HG02981 (cell line): ENCODE measurements around the gene AHCY.
"Not testable (repeated sequence)": the region's sequence is repeated elsewhere in the genome, so short reads cannot be mapped to it uniquely, and the experiment has no call there.

ENCODE experiments used
- ATAC-seq: cut with Tn5 transposase; IDR thresholded peaks from one replicate; pipeline ENCODE4 v1.9.1; 2021; ENCODE audit warnings: mild to moderate bottlenecking, moderate library complexity; ENCODE audit not compliant: unreplicated experiment

The AHCY gene

GRCh38 chr20:34302723-34303533 is at the start of gene AHCY:
AHCY (minus strand) TSS chr20:34303355; CDS start chr20:34303270, 85 bp downstream.
- peak; percentile 88 for ATAC-seq

DNA sequence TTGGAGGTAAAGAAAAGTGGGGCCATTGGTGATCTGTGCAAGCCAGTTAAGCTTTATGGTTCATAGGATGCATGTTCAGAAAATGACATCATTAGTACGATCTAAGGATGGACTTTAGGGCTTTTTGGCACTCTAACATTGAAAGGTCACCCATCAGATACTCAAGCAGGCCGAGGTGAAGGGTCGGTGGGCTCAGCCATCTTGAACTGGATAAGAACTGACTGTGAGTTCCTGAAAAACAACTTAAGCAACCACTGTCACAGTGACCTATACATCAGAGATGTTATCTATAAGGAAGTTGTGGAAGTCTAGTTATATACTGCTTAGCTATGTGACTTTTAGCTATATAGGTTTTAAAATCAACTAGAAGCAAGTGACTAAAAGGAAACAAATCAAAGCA is 46.9 kb upstream of the AHCY start:
- no peak for ATAC-seq

DNA sequence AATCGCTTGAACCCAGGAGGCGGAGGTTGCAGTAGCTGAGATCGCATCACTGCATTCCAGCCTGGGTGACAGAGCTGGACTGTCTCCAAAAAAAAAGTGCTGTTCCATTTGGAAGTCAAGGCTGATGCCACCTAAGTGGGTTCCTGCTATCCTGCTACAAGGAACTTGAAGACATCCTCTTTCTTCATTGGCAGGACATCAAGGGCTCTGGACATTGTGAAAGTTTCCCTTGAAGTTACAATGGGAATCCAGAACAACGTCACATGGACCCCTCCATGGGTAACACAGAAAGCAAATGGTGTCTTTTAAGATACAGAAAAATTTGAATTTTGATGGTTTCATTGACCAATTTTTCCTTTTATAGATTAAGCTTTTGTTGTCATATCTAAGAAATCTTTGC is 44.4 kb upstream of the AHCY start:
- no peak for ATAC-seq

GRCh38 chr20:34346533-34346865 is 43.3 kb upstream of the AHCY start:
- ATAC-seq = not testable (repeated sequence)

DNA sequence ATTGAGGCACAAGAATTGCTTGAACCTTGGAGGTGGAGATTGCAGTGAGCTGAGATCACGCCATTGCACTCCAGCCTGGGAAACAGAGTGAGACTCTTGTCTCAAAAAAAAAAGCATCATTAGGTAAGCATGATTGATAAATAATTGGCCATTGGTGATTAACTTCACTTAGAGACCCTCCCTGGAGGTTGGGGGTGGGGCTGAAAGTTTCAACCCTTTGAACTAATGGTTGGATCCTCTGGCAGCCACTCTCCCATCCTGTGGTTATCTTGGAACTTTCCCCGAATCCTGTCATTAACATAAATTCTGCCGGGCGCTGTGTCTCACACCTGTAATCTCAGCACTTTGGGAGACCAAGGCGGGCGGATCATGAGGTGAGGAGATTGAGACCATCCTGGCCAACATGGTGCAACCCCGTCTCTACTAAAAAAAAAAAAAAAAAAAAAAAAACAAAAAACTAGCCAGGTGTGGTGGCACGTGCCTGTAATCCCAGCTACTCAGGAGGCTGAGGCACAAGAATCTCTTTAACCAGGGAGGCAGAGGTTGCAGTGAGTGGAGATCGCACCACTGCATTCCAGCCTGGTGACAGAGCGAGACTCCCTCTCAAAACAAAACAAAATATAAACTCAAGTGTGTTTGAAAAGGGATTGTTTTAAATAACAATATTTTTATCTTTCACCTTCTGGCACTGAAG is 42.8 kb upstream of the AHCY start:
- ATAC-seq = not testable (repeated sequence)

DNA sequence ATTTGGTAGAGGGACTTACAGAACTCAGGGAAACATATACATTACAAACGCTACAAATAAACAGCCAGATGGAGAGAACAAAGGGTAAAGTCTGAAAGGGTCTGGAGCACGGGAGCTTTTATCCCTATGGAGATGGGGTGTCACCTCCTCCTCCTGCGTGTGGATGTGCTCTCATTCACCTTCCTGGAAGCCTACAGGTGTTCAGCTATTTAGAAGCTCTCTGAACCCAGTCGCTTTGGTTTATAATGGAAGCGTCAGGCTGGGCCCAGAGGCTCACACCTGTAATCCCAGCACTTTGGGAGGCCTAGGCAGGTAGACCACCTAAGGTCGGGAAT is 42.2 kb upstream of the AHCY start:
- no peak for ATAC-seq

GRCh38 chr20:34344238-34344637 is 41.1 kb upstream of the AHCY start:
- ATAC-seq = no peak

GRCh38 chr20:34343458-34344211 is 40.5 kb upstream of the AHCY start:
- ATAC-seq = no peak

DNA sequence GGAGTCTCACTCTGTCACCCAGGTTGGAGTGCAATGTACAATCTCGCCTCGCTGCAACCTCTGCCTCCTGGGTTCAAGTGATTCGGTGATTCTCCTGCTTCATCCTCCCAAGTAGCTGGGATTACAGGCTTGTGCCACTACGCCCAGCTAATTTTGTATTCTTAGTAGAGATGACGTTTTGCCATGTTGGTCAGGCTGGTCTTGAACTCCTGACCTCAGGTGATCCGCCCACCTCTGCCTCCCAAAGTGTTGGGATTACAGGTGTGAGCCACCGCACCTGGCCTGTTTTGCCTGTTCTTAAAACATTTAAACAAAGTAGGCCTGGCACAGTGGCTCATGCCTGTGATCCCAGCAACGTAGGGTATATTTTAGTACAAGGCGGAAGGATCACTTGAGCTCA is 38.0 kb upstream of the AHCY start:
- ATAC-seq = not testable (repeated sequence)

- not testable (repeated sequence) for ATAC-seq
Measured at GRCh38 chr20:34340726-34341125, 37.6 kb upstream of the AHCY start.

GRCh38 chr20:34337982-34338726 is 35.0 kb upstream of the AHCY start:
- no peak for ATAC-seq

GRCh38 chr20:34337544-34337943 is 34.4 kb upstream of the AHCY start:
- no peak for ATAC-seq

- ATAC-seq = no peak
Measured at GRCh38 chr20:34334654-34335407, 31.7 kb upstream of the AHCY start.

- ATAC-seq = no peak
Measured at GRCh38 chr20:34333786-34334185, 30.6 kb upstream of the AHCY start.

- no peak for ATAC-seq
Measured at GRCh38 chr20:34332262-34332920, 29.2 kb upstream of the AHCY start.

- no peak for ATAC-seq
Measured at GRCh38 chr20:34331838-34332237, 28.7 kb upstream of the AHCY start.

DNA sequence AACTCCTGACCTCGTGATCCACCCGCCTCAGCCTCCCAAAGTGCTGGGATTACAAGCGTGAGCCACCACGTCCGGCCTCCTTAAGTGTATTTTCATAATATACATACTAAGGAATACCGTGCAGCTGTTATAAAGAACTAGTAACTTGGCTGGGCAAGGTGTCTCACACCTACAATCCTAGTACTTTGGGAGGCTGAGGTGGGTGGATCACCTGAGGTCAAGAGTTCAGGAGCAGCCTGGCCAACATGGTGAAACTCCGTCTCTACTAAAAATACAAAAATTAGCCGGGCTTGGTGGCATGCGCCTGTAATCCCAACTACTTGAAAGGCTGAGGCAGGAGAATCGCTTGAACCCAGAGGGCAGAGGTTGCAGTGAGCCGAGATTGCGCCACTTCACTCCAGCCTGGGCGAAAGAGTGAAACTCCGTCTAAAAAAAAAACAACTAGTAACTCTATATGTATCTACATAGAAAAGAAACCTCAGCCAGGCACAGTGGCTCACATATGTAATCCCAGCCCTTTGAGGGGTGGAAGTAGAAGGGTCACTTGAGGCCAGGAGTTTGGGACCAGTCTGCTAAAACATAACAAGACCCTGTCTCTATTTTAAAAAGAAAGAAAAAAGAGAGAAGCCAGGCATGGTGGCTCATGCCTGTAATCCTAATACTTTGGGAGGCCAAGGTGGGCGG is 27.8 kb upstream of the AHCY start:
- ATAC-seq = not testable (repeated sequence)

DNA sequence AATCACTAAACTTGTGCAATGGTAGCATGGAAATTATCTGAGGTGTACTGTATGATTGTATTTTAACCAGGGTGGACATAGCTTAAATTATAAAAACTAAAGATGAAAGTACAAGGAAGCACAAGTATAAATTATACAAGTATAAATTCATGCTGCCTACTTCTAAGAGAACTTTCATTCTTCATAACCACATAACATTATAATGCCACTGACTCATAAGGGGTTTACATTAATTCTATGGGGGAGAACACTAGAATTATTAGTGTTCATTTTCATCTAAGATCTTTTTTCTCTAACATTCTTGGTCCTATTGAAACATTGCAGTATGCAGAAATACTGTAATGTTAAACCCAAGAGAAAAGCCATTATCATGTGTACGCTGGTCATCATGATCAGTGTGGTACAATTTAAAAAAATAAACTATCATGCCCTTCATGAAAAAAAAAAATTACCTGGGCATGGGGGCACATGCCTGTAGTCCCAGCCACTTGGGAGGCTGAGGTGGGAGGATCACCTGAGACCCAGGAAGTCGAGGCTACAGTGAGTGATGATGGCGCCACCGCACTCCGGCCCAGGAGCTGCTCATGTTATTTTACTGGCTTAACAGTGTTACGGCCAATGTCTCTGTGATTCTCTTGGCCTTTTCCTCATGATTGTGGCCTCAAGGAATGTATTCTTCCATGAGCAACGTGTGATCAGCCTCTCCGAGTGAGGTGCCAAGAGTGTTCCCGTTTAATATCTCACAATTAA is 25.9 kb upstream of the AHCY start:
- ATAC-seq = no peak

DNA sequence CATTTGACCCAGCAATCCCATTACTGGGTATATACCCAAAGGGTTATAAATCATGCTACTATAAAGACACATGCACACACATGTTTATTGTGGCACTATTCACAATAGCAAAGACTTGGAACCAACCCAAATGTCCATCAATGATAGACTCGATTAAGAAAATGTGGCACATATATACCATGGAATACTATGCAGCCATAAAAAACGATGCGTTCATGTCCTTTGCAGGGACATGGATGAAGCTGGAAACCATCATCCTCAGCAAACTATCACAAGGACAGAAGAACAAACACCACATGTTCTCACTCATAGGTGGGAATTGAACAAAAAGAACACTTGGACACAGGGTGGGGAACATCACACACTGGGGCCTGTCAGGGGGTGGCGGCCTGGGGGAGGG is 25.1 kb upstream of the AHCY start:
- ATAC-seq = not testable (repeated sequence)
